ENCODE results near the gene ZBTB20. TPM values are rescaled to one million over a fixed set of nuclear protein-coding genes. Genes with fewer than 3 reads are reported as not detected.

Gene ZBTB20
- total RNA-seq, 6 experiments from 2014 or later, result 36.7 to 59.4 (median 46.7) TPM

GRCh38 chr3:114455432-114455831, 691.7 kb downstream of the ZBTB20 start:
- no peaks in the 10 kb centered on the region for H3K9me3 ChIP-seq
- H3K4me3 ChIP-seq, result no peak overlapping the region

DNA sequence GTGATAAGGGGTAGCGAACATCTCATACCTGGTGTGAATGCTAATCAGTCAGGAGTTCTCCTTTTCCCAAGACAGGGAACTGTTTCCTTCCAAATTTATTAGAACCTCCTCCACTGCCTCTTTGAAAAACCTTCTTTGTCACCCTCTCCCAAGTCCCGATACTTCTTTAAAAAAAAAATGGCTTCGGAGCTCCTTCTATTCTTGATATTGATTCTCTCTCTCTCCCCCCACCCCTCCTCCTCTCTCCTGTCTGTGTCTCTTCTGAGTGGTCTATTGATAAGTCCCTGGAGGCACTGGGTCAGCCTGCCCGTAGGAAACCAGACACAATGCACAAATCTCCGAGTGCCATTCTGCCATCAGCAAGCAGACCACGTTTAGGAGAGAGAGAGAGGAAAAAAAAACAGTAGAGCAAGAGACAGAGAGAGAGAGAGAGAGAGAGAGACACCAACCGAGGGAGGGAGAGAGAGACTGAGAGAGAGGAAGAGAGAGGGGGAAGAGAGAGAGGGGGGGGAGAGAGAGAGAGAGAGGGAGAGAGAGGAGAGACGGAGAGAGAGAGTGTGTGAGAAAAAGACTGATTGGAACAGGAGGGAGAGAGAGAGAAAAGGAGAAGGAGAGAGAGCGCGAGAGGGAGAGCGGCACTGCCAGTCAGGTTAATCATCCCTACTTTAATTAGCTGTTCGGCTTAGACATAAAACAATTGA, 692.4 kb downstream of the ZBTB20 start:
- 26% methylated on average over 12 of the region's 12 CpGs for WGBS (ENCODE audit: insufficient coverage, low coverage, low lambda C conversion rate, missing lambda C conversion rate)
- DNase-seq, result no peak
- intact Hi-C loops (cut with DNase I), result no loop called here
- no peak for ATAC-seq
- H3K9me3 ChIP-seq, result no peaks in the 10 kb centered on the region
- H3K36me3 ChIP-seq, result no peaks in the 10 kb centered on the region
- no peak for TF ChIP-seq POLR2A (IDR thresholded peaks at IDR 0.05)
- no peak for TF ChIP-seq CTCF (IDR thresholded peaks at IDR 0.05)
- H3K4me1 ChIP-seq, result peaks cover 0 to 15% (median 7%) of the 10 kb centered on the region in 4 donors
- H3K4me3 ChIP-seq, result peak overlapping the region in 1 of 3 donors; percentile 12
- no peak overlapping the region for H3K27ac ChIP-seq
- H3K27me3 ChIP-seq, result no peaks in the 10 kb centered on the region

More at GRCh38 chr3:114455432-114455831, 691.7 kb downstream of the ZBTB20 start:
- no peak for TF ChIP-seq CTCF (IDR thresholded peaks at IDR 0.05)
- TF ChIP-seq POLR2A (IDR thresholded peaks at IDR 0.05), result no peak
- intact Hi-C loops (cut with DNase I), result no loop called here
- no peak for DNase-seq
- WGBS (ENCODE audit: insufficient coverage, low coverage, low lambda C conversion rate, missing lambda C conversion rate), result 62% methylated on average over 7 of the region's 7 CpGs
- H3K27me3 ChIP-seq, result no peaks in the 10 kb centered on the region
- peaks cover 0 to 15% (median 7%) of the 10 kb centered on the region in 4 donors for H3K4me1 ChIP-seq
- H3K27ac ChIP-seq, result no peak overlapping the region
- H3K36me3 ChIP-seq, result no peaks in the 10 kb centered on the region
- no peak for ATAC-seq

- Histone ChIP-seq H3K4me3 (no peak overlapping the region), H3K27ac (no peak overlapping the region), H3K36me3 (no peaks in the 10 kb centered on the region), H3K27me3 (no peaks in the 10 kb centered on the region), H3K9me3 (no peaks in the 10 kb centered on the region), H3K4me1 (peaks cover 0 to 15% (median 7%) of the 10 kb centered on the region in 4 donors)
- no peak for DNase-seq
- WGBS (ENCODE audit: insufficient coverage, low coverage, low lambda C conversion rate, missing lambda C conversion rate), result 62% methylated on average over 2 of the region's 2 CpGs
- no peak for ATAC-seq
- intact Hi-C loops (cut with DNase I), result no loop called here
- TF ChIP-seq POLR2A (IDR thresholded peaks at IDR 0.05) (no peak), CTCF (IDR thresholded peaks at IDR 0.05) (no peak)
Measured at GRCh38 chr3:114453361-114453780, 693.7 kb downstream of the ZBTB20 start.

- 80% methylated on average over 2 of the region's 2 CpGs for whole genome bisulfite sequencing (ENCODE audit: insufficient coverage, low coverage, low lambda C conversion rate, missing lambda C conversion rate)
- no peaks in the 10 kb centered on the region for H3K27me3 ChIP-seq
- peaks cover 0 to 15% (median 7%) of the 10 kb centered on the region in 4 donors for H3K4me1 ChIP-seq
- intact Hi-C loops (cut with DNase I), result no loop called here
- TF ChIP-seq POLR2A (IDR thresholded peaks at IDR 0.05) (no peak), CTCF (IDR thresholded peaks at IDR 0.05) (no peak)
- DNase-seq (no peak), ATAC-seq (no peak)
- H3K4me3 ChIP-seq, result no peak overlapping the region
- H3K27ac ChIP-seq, result no peak overlapping the region
- no peaks in the 10 kb centered on the region for H3K36me3 ChIP-seq
- no peaks in the 10 kb centered on the region for H3K9me3 ChIP-seq
Measured at GRCh38 chr3:114452937-114453336, 694.2 kb downstream of the ZBTB20 start.

All from right lobe of liver (tissue), 6 donors.